Measurements from ENCODE around the gene POLR2F. TPM values are rescaled to one million over a fixed set of nuclear protein-coding genes. Genes with fewer than 3 reads are reported as not detected.

The POLR2F gene
- total and polyA plus RNA-seq, 4 donors: 21.4 to 152 (median 56.3) TPM

Other genes with a start within 250 kb of the POLR2F start
- 10 to 100 TPM; 27.7 to 31.8 TPM for gene GCAT, start 145.8 kb upstream of the POLR2F start, total RNA-seq
- 10 to 100 TPM; 20.7 to 32.6 TPM for gene GCAT, start 145.8 kb upstream of the POLR2F start, polyA plus RNA-seq
- not detected for gene GALR3, start 130.3 kb upstream of the POLR2F start, total RNA-seq
- not detected for gene GALR3, start 130.3 kb upstream of the POLR2F start, polyA plus RNA-seq
- 10 to 100 TPM; 13.7 to 25.5 TPM for gene ANKRD54, start 109.4 kb upstream of the POLR2F start, total RNA-seq
- 10 to 100 TPM; 10.7 to 11.3 TPM for gene ANKRD54, start 109.4 kb upstream of the POLR2F start, polyA plus RNA-seq
- gene EIF3L, start 104.3 kb upstream of the POLR2F start, total RNA-seq: 100 to 1,000 TPM; 103 to 217 TPM
- gene EIF3L, start 104.3 kb upstream of the POLR2F start, polyA plus RNA-seq: 100 to 1,000 TPM; 104 to 117 TPM
- gene MICALL1, start 47.4 kb upstream of the POLR2F start, total RNA-seq: 1 to 10 TPM; 2.7 to 9.3 TPM
- 1 to 10 TPM; 2.0 to 5.5 TPM for gene MICALL1, start 47.4 kb upstream of the POLR2F start, polyA plus RNA-seq
- gene C22orf23, start 98 bp upstream of the POLR2F start, total RNA-seq: not detected
- under 1 TPM in 1 of 2 donors, not detected in 1; 0.02 TPM for gene C22orf23, start 98 bp upstream of the POLR2F start, polyA plus RNA-seq
- gene SOX10, start 30.9 kb downstream of the POLR2F start, total RNA-seq: under 1 TPM; 0.05 to 0.08 TPM
- gene SOX10, start 30.9 kb downstream of the POLR2F start, polyA plus RNA-seq: under 1 TPM; 0.06 to 0.29 TPM
- gene PICK1, start 103.7 kb downstream of the POLR2F start, total RNA-seq: 10 to 100 TPM in 1 of 2 donors, 1 to 10 TPM in 1; 5.8 to 25.8 TPM
- gene PICK1, start 103.7 kb downstream of the POLR2F start, polyA plus RNA-seq: 10 to 100 TPM; 10.3 to 15.9 TPM
- gene SLC16A8, start 130.5 kb downstream of the POLR2F start, total RNA-seq: not detected
- under 1 TPM in 1 of 2 donors, not detected in 1; 0.10 TPM for gene SLC16A8, start 130.5 kb downstream of the POLR2F start, polyA plus RNA-seq
- gene BAIAP2L2, start 157.0 kb downstream of the POLR2F start, total RNA-seq: under 1 TPM in 1 of 2 donors, not detected in 1; 0.33 TPM
- gene BAIAP2L2, start 157.0 kb downstream of the POLR2F start, polyA plus RNA-seq: under 1 TPM; 0.44 to 0.46 TPM
- gene PLA2G6, start 228.1 kb downstream of the POLR2F start, total RNA-seq: 1 to 10 TPM; 7.3 to 9.0 TPM
- 1 to 10 TPM; 5.7 to 7.2 TPM for gene PLA2G6, start 228.1 kb downstream of the POLR2F start, polyA plus RNA-seq
- gene MAFF, start 248.3 kb downstream of the POLR2F start, total RNA-seq: 1 to 10 TPM; 1.7 to 3.3 TPM
- 1 to 10 TPM; 1.4 to 2.2 TPM for gene MAFF, start 248.3 kb downstream of the POLR2F start, polyA plus RNA-seq